Right lung (tissue), 5 donors: ENCODE measurements around the gene FAM3C. TPM values are rescaled to one million over a fixed set of nuclear protein-coding genes. Genes with fewer than 3 reads are reported as not detected.
A peak's percentile ranks its signal among the peaks of the same experiment; 100 is the strongest.
"Not testable (repeated sequence)": the region's sequence is repeated elsewhere in the genome, so short reads cannot be mapped to it uniquely, and the experiment has no call there.

Source experiments
- DNase-seq, 2 donors: peaks; one replicate each; pipeline ENCODE4 v3.0.0-alpha.2; 2013
- polyA plus RNA-seq, 5 donors: library from polyadenylated mRNA; unstranded; fragments of 120-200 nt; gene quantifications; one replicate each; pipeline versions ENCODE4 v1.2.1 to v1.2.3, GENCODE V29; 2013; ENCODE audit warnings: inconsistent platforms in 1 of 5, low replicate concordance in 1 of 5; ENCODE audit not compliant: insufficient read length in 5 of 5, insufficient read depth in 1 of 5

Gene FAM3C
- polyA plus RNA-seq, 5 donors = 68.1 to 87.8 (median 74.8) TPM

DNA sequence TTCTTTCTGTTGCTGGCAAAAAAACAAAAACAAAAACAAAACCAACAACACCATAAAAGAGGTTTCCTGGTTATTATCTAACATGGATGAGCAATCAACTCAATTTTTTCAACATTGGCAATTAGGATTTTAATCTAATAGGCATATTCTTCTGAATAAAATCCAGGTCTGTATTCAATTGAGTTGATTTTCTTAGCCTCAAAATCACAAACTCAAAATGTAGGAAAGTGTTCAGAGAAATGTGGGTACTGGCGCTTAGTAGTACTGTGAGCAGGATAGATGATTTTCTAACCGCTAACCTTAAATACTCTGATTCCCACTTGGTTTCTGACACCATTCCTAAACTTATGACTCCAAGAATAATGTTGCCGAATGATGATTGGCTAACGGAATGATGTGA, 61.7 kb downstream of the FAM3C start:
- DNase-seq = no peak

DNA sequence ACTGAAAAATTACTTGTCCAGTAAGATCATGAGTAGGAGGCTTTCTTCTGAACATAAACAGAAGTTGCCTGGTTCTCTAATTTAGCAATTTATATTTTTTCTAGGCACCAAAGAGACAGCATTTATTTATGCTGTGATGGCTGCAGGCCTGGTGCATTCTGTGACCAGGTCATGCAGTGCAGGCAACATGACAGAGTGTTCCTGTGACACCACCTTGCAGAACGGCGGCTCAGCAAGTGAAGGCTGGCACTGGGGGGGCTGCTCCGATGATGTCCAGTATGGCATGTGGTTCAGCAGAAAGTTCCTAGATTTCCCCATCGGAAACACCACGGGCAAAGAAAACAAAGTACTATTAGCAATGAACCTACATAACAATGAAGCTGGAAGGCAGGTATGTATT, 64.5 kb downstream of the FAM3C start:
- DNase-seq = no peak

DNA sequence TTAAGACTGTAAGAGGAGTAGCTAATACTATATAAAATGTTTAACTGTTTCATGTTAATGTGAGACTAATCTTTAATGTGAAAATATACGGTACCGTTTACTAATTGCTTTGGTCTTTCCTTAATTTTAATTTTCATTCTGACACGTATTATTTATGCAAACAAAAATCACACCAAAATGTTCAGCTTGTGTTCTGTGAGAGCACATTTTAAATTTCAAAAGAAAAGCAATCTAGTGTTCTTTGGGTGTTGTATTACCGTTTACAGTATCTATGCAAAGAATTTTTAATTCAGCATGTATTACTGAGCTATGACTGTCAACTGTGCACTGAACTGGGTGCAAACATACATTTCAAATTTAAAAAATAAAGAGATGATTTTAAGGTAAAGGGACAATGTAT, 65.1 kb downstream of the FAM3C start:
- no peak for DNase-seq

DNA sequence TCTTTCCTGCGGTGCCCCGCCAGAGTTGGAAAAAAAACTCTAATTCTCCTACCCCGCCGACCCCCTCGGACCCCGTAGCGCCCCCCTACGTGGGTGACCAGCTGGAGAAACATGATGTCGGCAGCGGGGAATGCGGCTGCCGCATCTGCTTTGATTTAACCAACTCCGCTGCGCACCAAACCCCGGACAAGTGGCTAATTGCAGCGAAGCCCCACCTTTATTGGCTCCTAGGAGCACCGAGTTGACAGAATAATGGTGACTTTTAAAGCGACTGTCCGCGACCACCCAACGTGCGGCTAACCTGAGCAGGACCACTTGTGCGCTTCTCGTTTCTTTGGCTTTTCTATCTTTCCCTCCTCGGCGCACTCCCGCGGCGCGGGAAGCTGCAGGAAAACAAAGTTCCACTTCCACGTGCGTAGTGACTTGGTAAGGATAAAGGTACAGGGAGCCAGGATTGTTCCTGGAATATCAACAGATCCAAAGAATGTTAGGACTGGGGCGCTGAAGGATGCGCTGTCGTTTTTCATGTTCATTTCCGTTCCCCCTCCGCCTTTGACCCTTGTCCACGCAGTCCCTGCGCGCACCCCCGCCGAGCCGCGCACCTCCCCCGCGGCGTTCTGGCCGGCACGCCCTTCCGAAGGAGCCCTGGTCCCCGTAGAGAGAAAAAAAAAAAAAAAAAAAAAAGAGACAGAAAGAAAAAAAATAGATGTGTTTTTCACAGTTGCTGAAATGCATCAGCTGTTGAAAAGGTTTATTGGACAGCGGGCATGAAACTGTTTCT, 65.9 kb downstream of the FAM3C start:
- no peak for DNase-seq

DNA sequence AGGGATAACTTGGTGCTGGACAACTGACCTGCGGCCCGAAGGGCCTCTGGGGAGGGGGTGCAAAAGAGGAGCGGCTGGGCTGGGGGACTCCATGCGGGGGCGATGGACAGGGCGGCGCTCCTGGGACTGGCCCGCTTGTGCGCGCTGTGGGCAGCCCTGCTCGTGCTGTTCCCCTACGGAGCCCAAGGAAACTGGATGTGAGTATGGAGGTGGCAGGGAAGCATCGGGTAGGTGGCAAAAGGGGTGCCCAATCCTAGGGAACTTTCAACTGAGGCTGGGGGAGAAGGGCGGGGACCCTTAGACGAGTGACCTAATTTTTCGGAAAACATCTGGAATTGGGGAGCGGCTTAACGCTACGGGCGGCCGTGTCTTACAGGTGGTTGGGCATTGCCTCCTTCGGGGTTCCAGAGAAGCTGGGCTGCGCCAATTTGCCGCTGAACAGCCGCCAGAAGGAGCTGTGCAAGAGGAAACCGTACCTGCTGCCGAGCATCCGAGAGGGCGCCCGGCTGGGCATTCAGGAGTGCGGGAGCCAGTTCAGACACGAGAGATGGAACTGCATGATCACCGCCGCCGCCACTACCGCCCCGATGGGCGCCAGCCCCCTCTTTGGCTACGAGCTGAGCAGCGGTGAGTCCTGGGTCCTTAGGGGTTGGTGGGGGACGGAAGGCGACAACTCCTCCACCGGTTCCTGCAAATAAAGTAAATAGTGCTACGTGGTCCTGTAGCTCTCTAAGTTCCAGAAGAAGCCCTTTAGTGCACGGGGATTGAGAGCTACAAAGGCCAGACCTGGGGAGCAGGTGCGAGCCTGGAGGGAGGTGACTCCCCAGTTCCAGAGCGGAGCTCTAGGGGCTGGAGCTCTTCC, 66.7 kb downstream of the FAM3C start:
- no peak for DNase-seq

DNA sequence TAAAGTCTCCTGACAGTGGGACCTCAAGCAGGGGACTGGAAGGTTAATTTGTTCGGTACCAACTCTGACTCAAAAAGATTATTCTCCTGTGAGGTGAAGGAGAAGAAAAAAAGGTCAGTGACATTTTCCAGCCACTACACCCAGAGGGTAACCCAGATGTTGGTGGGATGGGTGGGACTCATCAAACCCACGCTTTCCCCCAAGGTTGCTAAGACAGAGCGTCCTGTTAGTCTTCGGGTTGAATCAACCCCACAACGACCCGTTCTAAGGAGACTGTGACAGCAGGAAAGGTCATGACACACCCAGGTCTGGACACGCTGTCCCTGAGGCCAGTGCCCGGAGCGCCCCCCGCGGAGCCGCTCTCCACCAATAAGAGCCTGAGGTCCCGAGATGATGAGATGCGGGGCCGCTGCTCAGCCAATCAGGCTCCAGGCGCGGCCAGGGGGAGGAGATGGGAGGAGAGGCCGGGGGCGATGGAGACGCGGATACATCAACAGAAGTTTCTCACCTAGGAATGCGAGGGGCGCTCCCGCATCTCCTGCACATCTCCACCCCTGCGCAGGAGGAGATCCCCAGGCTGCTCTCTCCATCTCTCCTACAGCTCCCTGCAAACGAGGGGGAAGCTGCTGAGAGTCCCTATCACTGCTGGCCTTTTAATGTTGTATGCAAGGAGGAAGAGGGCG, 67.5 kb downstream of the FAM3C start, which contains the start of gene WNT16:
TSS of gene WNT16 (plus strand) at position 493 of the 683 bp plus-strand sequence. CDS start 293 bp downstream, outside the sequence.
- no peak for DNase-seq

DNA sequence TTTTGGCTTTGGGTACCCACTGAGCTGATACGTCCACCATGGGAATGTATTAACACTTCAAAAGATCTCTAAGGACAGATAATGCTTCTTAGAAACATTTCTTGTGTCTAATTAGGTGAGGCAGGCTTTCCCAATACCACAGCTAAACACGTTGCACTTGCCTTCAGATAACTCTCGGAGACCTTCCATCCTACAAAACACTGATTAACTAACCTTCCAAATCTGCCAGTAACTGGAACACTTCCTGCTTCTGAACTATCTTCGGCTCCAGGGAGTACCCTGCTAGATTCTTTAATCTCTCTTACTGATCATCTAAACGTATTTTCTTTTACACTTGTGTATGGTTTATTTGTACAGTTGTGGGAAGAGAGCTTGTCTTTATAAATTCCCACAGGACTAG, 68.4 kb downstream of the FAM3C start:
- DNase-seq = no peak

DNA sequence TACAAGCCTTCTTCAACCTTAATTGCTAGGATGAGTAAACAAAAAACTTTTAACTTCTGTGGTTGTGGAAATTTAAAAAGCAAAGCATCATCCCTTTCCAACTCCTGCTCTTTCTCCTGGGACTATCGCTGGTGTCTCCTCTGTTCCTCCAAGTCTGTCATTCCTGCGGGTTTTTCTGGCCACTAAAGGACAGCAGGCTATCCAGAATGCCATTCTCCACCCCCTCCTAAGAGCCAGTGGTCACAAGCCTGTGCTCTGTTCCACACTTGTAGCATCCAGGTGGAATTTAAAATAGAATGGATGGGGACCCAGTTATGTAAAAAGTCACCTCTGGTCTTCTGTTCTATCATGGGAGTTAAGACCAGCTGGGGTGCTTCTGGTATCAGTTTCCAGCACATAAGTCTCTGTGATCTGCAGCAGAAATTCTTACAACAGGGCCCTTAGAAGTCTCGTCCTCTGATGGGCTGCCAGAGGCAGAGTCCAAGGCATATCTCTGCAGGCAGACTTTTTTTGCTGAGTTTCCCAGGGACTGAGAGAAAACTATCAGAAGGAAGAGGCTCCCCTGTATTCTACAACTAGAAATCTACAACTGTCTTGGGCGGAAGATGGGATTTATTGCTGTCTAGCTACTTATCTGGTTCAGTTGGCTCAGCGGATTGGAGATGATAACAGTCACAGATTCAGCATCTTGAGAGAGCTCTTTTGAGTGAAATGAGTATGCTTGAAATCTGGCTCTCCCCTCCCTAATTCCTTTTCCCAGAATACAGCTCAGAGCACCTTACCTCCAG, 72.4 kb downstream of the FAM3C start:
- DNase-seq = peak; percentile 32 to 38

DNA sequence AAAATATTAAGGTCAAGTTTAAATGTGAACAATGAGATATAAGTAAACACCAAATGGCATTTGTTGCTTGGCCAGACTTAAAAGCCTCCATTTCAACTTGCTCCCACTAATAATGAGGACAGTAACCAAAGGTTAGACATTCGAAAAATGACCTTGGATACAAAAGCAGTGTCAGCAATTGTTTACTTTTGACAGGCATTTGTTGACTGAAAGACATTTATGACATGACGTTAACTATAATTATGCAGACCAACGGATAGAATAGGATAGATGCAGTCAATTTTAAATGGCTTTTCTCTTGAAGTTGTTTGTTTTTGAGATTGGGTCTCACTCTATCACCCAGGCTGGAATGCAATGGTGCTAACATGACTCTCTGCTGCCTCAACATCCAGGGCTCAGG, 73.6 kb downstream of the FAM3C start:
- no peak for DNase-seq

DNA sequence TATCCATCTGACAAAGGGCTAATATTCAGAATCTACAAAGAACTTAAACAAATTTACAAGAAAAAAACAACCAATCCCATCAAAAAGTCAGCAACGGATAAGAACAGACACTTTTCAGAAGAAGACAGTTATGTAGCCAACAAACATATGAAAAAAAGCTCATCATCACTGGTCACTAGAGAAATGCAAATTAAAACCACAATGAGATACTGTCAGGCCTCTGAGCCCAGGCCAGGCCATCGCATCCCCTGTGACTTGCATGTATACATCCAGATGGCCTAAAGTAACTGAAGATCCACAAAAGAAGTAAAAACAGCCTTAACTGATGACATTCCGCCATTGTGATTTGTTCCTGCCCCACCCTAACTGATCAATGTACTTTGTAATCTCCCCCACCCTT, 80.9 kb downstream of the FAM3C start:
- not testable (repeated sequence) for DNase-seq

DNA sequence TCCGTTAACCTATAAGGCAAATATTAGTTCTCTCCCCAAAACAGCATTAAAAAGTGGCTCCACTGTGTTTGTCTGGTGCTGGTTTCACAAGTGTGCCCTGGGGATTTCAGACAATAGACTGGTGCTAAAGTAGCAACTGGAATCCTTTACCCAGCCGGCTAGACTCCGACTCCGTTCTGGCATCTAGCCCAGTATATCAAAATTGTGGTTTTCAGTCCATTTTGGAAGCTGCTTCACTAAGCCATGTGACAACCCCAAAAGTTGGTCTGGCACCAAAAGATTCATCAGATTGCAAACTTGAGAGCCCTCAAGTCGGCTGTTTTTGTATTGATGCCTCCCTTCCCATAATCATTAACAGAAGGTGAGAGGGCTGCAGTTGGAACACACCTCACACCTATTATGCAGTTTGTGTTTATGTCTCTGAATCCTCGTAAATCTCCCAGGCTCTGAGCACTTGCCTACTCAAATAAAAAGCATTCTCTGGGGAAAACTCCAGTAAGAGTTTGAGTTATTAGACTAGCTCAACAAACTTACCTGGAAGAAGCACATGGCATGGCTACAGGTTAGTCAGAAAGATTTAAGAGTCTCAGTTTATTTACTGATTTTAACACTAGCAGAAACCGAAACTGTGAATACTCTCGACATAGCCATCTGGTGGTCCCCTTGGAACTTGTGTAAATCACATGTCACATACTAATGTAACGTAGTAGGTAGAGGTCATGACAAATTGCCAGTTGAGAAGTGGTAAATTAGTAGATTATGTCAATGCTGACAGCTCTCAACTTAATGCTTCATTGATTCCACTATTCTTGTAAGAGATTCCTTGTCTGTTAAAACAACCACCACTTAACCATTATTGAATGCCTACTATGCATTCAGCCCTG, 82.1 kb downstream of the FAM3C start:
- DNase-seq = no peak

DNA sequence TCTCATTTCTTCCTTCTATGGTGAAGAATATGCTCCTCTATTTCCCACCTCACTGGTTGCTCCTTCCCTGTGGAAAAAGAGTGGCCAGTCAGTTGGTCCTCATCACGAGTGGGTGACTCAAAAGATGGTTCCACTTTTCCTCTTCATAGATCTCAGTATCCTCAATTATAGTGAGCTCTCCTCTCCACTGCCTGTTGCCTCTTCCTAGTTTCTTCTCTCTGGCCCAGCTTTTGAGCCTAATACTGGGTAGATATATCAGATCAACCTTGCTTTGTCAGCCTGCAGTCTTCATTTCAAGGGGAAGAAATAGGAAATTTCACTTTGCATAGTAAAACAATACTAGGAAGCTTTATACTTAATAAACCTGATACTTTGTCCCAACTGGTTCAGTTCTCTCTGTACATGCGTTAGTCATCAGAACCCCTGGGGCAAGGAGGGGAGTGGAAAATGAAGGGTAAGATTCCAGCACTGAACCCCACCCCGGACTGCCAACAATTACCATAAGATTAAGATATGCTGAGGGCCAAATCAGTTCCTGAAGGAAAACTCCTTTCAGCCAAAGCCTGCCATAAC, 82.8 kb downstream of the FAM3C start:
- no peak for DNase-seq

DNA sequence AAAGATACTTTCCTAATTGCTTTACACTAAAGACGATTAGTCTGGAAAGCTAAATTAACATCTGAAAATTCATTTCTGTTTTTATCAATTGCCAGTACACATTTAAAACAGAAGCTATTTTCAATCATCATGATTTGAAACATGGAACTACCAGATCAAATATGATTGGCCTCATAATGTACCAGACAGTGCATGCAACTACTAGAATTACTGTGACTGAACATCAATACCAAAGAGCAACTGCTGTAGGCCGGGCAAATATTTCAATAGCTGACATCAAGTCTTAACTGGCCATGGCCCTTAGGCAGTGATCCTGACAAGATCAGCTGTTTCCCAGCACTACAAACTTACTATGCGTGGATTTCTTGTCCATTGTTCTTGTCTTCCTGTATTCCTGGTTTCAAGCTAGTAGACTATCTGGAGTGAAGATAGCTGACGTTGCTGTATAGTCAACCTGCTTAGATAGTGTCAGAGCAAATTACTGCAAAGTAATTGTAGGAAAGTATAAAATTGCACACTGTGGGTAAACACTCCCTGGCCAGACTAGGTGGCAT, 89.0 kb downstream of the FAM3C start:
- DNase-seq = no peak

DNA sequence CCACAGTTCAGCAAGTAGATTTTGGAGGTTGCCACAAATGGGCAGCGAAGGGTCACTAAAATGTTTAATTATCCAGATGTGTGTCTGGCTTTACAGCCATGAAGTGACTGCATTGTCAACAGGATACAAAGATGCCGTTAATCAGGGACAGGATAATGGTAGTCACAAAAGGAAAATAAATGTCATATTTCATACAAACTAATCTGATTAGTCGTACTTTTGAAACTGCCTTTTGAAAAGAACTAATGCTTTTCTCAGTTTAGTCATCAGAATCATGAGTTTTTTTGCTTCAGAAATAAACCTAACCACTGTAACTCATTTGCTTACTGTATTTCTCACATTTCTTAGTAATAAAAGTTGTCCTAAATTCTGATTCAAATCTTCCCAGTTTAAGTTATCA, 89.5 kb downstream of the FAM3C start:
- no peak for DNase-seq

DNA sequence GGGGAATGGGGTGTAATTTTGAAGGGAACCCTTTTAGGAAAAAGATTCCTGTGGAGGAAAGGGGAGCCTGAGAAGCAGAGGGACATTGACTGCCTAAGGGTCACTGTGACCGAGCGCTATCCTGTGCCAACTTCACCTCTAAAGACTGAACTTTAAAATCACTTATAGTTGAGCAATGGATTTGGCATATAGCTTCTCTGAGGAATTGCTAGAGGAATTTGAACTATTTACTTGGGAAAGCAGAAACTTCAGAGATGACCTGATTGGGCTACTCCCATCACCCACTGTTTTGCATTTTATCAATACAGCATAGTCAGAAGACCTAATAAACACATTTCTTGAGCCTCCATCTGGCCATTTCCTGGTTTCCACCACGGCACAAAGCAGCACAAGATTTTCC, 91.0 kb downstream of the FAM3C start:
- DNase-seq = no peak

DNA sequence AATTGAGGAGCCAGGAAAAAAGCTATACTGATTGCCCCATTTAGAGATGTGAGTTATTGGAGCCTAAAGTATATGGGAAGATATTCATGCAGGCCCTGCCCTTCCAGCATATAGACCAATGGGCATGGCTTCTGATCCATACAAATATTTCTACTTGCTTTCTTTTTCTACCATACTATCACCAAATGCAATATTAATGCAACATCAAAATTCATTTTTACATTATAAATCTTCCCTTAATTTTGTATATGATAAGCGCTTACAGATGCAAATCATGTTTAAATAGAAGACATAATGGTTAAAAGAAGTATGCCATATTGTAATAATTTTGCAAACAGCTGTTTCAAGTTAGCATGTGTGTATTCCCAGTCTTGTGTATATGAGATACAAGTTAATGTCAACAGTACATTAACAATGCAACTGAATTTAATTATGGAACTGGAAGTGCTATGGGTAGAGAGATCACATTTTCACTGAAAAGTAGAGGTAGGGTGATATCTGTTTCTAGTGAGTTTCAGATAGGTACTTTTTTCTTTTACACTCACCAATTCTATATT, 91.9 kb downstream of the FAM3C start:
- DNase-seq = no peak

DNA sequence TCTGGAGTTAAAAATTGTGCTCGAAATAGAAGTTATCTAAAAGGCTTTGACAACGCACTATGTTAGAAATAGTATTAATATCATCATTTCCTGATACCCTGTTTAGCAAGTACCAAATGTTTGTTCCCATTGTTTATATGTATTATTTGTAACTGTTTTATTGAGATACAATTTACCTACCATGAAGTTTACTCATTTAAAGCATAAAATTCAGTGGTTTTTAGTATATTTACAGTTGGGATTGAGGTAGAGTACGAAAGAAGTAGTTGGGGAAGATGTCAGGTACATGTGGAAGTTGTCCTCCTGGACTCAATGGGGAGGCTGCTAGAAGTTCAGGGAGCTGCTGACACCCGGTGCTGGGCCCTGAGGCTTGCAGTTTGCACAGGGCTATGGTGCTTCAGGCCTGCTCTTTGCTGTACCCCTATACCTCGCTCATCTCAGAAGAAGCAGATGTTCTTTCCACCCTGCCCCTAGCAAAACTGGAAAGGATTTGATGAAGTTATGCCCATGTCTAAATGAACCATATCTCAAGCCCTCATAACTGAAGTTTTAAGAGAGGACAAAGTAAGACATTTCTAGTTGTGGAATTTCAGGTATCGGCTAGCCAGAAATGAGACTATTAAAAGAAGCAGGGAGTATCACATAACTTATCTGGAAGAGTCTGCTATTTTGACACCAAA, 92.5 kb downstream of the FAM3C start:
- no peak for DNase-seq

DNA sequence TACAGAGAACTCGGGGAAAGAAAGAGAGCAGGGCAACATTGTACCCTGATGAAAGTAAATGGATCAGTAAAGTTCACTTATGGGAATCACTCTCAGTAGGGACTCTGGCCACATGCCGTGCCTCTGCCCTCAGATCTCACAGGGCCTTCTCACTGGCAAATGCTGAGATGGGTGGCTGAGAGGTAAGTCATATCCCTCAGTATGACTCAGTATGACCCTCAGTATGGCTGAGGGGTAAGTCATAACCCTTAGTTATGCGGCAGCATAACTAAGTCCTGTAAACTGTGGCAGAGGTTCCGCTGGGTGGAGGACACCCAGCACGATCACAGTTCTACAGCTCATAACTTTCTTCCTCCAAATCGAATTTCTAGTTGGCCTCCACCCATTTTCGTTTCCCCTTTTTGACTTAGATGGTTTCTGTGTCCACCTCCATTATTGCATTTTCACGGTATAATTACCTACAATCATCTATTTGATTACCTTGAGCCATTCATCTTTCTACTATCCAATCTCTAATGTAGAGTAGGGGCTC, 93.8 kb downstream of the FAM3C start:
- DNase-seq = no peak
